Thyroid gland (tissue), 4 donors: ENCODE data around the gene ETS1. TPM values are rescaled to one million over a fixed set of nuclear protein-coding genes. Genes with fewer than 3 reads are reported as not detected.

Experiments
- DNase-seq, 2 donors: peaks; one replicate each; pipeline ENCODE4 v3.0.0-alpha.2; 2019
- H3K27ac ChIP-seq, 3 donors: fragments of 200-600 bp; sonication (generic); 1 replicate in 2 of 3; 2 replicates in 1 of 3; pipeline ENCODE4 v1.5.1; 2016 to 2019; ENCODE audit warnings: mild to moderate bottlenecking in 1 of 3, moderate library complexity in 1 of 3
- H3K27me3 ChIP-seq: fragments of 200-600 bp; sonication (generic); one replicate; pipeline ENCODE4 v1.5.1; 2019
- H3K36me3 ChIP-seq, 2 donors: fragments of 200-600 bp; sonication (generic); one replicate each; pipeline ENCODE4 v1.5.1; 2016 to 2019
- H3K4me1 ChIP-seq, 2 donors: fragments of 200-600 bp; sonication (generic); one replicate each; pipeline ENCODE4 v1.5.1; 2017 to 2019
- H3K4me3 ChIP-seq, 3 donors: fragments of 200-600 bp; sonication (generic); replicated peaks in 1 of 3; 1 replicate in 2 of 3; 2 replicates in 1 of 3; pipeline ENCODE4 v1.5.1; 2016; ENCODE audit warnings: mild to moderate bottlenecking in 1 of 3
- H3K9me3 ChIP-seq: fragments of 200-600 bp; sonication (generic); one replicate; pipeline ENCODE4 v1.5.1; 2017
- POLR2A ChIP-seq, 2 donors: fragments of 450-650 bp; IDR thresholded peaks; one replicate each; pipeline ENCODE4 v1.6.1; 2017; ENCODE audit warnings: antibody characterized with exemption in 2 of 2, mild to moderate bottlenecking in 2 of 2, moderate library complexity in 1 of 2
- WGBS, 2 donors: methylation state at CpG; one replicate each; pipeline ENCODE4 v1.1.5; 2017; 5-methylcytosine and 5-hydroxymethylcytosine counted together
- intact Hi-C: fragments of 100-400 bp; cut with DNase I; formaldehyde crosslinking; loops from one replicate; pipeline ENCODE4 v1.15.1; 2023
- total RNA-seq, 4 donors: library from RNA; depleted of rRNA; stranded (reverse); fragments of >200 nt; gene quantifications; one replicate each; pipeline ENCODE4 v1.2.3, GENCODE V29; 2016
- TF ChIP-seq, protein P1 (sequence below), 6 experiments: fragments of 200-600 bp in 3 of 6; fragments of 450-650 bp in 3 of 6; sonication (generic) in 3 of 6; IDR thresholded peaks; one replicate each; pipeline ENCODE4 v1.5.1; 2016 to 2019; ENCODE audit warnings: antibody characterized with exemption in 6 of 6, mild to moderate bottlenecking in 2 of 6, inconsistent platforms in 1 of 6, moderate library complexity in 1 of 6

The ETS1 gene
- total RNA-seq, 4 donors from 2014 or later = 38.4 to 79.4 (median 58.4) TPM

DNA sequence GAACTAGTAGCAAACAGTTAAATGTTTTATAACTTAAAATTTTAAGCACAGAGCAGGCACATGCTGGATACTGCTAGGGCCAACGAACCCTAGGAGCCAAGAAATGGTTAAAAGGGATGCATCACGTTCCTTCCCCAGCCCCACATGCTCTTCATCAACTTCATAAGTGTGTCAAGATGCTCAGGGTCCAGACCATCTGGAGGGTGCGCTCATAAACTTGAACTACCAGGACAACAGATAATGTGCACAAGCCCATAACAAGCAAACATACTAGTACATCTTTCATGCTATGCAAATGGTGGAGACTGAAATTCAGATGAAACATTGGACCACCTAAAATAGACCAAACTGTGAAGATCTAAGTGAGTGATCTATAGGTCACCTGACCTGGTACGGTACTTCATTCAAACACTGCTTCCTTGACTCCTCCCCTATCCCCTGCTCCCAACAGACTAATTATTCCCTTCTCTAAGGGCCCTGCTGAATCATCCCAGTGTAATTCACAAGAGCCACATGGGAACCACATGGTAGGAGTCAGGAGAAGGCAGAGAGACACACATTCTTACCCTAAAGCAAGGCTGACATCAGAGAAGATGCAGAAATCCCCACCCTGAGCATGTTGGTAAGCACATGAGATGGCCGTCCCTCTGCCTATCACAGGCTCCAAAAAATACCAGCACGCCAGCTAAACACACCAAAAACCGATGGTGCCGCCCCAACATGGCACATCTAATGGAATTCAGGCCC is 83.9 kb downstream of the ETS1 start:
- Histone ChIP-seq H3K36me3 (no peaks in the 10 kb centered on the region), H3K9me3 (no peaks in the 10 kb centered on the region), H3K27me3 (no peaks in the 10 kb centered on the region), H3K4me3 (no peak overlapping the region), H3K4me1 (peaks cover 12 to 81% of the 10 kb centered on the region in 2 donors), H3K27ac (peak overlapping the region in 1 of 3 donors; percentile 45)
- intact Hi-C loops = no loop called here
- DNase-seq = no peak
- WGBS, 2 donors = 73 to 83% methylated on average over 8 of the region's 8 CpGs
- TF ChIP-seq, protein P1, sequence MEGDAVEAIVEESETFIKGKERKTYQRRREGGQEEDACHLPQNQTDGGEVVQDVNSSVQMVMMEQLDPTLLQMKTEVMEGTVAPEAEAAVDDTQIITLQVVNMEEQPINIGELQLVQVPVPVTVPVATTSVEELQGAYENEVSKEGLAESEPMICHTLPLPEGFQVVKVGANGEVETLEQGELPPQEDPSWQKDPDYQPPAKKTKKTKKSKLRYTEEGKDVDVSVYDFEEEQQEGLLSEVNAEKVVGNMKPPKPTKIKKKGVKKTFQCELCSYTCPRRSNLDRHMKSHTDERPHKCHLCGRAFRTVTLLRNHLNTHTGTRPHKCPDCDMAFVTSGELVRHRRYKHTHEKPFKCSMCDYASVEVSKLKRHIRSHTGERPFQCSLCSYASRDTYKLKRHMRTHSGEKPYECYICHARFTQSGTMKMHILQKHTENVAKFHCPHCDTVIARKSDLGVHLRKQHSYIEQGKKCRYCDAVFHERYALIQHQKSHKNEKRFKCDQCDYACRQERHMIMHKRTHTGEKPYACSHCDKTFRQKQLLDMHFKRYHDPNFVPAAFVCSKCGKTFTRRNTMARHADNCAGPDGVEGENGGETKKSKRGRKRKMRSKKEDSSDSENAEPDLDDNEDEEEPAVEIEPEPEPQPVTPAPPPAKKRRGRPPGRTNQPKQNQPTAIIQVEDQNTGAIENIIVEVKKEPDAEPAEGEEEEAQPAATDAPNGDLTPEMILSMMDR (IDR thresholded peaks at IDR 0.05) = no peak
- no peak for TF ChIP-seq POLR2A (IDR thresholded peaks at IDR 0.05)

DNA sequence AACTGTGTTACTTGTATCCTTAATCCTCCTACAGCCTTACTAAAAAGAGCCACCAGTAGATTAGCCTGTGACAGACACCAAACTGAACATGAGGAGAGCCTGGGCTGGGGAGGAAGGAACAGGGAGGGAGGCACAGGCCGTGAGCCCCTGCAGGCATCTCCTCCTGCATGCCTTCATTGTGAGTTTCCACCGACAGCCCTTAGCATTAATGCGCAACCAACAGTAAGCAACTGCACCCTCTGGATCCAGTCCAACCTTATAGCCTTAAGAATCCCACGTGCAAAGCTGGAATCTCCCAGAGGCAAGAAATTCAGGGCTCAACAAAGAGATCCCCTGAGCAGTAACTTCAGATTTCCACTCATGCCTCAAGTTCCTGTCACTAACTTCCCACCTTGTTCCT is 84.6 kb downstream of the ETS1 start:
- no peak for TF ChIP-seq POLR2A (IDR thresholded peaks at IDR 0.05)
- TF ChIP-seq, protein P1 (IDR thresholded peaks at IDR 0.05) = no peak
- Histone ChIP-seq H3K27ac (peak overlapping the region in 1 of 3 donors; percentile 1), H3K4me1 (peaks cover 14 to 79% of the 10 kb centered on the region in 2 donors), H3K4me3 (no peak overlapping the region), H3K36me3 (no peaks in the 10 kb centered on the region), H3K27me3 (no peaks in the 10 kb centered on the region), H3K9me3 (no peaks in the 10 kb centered on the region)
- WGBS, 2 donors = 68 to 69% methylated on average over 4 of the region's 4 CpGs
- intact Hi-C loops = no loop called here
- DNase-seq = no peak

DNA sequence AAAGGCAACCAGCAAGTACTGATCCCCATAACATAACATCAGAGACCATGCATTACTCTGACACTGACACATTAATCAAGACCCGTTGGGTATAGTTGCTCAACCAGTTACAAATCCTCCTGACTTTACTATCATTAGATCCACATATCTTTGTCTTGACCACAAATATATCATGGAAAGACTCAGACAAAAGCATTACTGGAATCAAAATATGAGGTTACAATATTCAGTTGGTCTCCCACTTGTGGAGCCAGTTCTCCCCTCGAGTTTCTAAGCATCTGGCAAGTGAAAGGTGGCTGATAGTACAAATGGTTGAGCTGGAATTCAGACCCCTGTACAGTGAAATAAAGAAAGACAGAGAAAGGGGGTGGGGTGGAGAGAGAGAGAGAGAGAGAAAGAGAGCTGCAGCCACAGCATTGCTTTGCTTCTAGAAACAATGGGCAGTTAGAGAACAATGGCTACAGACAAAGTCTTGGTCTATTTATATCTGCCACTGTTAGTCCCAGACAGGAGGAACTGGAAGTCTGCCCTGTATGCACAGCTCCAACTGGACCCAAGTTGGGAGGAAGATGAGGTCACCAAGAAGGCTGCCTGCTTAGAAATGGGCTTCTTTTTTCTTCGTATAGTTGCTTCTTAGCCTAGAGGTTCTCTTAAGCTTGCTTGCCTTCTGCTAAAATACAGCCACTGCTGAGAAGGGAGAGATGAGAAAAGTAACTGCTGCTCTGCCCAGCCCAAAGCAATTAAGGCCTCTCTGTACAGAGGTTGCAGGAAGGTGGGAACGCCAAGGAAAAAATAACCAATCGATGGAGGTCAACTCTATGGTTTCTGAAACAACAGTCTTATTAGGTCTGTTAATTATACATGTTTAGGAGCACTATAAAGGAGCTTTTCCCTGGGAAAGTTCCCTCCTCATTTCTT is 85.5 kb downstream of the ETS1 start:
- Histone ChIP-seq H3K9me3 (no peaks in the 10 kb centered on the region), H3K27me3 (no peaks in the 10 kb centered on the region), H3K4me1 (peaks cover 22 to 79% of the 10 kb centered on the region in 2 donors), H3K27ac (peak overlapping the region in 1 of 3 donors; percentile 1), H3K4me3 (no peak overlapping the region), H3K36me3 (no peaks in the 10 kb centered on the region)
- TF ChIP-seq POLR2A (IDR thresholded peaks at IDR 0.05) = no peak
- TF ChIP-seq, protein P1 (IDR thresholded peaks at IDR 0.05) = no peak
- intact Hi-C loops = no loop called here
- DNase-seq = no peak
- 65 to 74% methylated on average over 5 of the region's 5 CpGs for WGBS, 2 donors

DNA sequence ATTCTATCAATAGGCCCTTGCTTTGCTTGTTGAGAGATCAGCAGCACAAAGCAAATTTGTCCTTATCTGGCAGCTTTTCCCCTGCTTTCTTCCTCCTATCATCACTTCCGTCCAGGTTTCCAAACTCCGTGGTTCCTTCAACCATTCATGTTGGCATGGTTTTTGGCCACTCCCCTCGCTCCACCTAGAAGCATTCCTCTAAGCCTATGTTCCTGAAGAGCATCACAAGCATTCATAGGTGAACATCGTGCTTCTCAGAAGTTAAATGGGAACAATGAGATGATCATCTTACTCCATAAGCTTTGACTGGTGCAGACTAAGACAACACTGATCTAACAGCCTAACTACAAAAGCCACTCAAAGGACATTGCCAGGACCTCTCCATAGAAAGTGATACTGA is 86.3 kb downstream of the ETS1 start:
- peaks cover 31 to 84% of the 10 kb centered on the region in 2 donors for H3K4me1 ChIP-seq
- no peak for DNase-seq
- H3K36me3 ChIP-seq = no peaks in the 10 kb centered on the region
- H3K4me3 ChIP-seq = no peak overlapping the region
- no peaks in the 10 kb centered on the region for H3K27me3 ChIP-seq
- no peaks in the 10 kb centered on the region for H3K9me3 ChIP-seq
- WGBS, 2 donors = 78 to 83% methylated on average over 4 of the region's 4 CpGs
- H3K27ac ChIP-seq = peak overlapping the region in 1 of 3 donors; percentile 74
- intact Hi-C loops = no loop called here
- TF ChIP-seq, protein P1 (IDR thresholded peaks at IDR 0.05) = no peak
- no peak for TF ChIP-seq POLR2A (IDR thresholded peaks at IDR 0.05)
